ENCODE results near the gene LAT. TPM values are rescaled to one million over a fixed set of nuclear protein-coding genes. Genes with fewer than 3 reads are reported as not detected.

The LAT gene
- total RNA-seq, 4 donors from 2014 or later: 4.4 to 10.6 (median 7.0) TPM

GRCh38 chr16:28986046-28986445, 1.2 kb downstream of the LAT start:
- no peaks in the 10 kb centered on the region for H3K27me3 ChIP-seq
- H3K27ac ChIP-seq: no peak overlapping the region
- H3K9me3 ChIP-seq: no peaks in the 10 kb centered on the region
- no peaks in the 10 kb centered on the region for H3K4me1 ChIP-seq
- TF ChIP-seq CTCF (IDR thresholded peaks at IDR 0.05) (no peak), POLR2A (IDR thresholded peaks at IDR 0.05) (no peak)
- intact Hi-C loops (cut with DNase I): no loop called here
- no peak for DNase-seq
- peaks cover 37 to 40% of the 10 kb centered on the region in 2 donors for H3K36me3 ChIP-seq
- no peak overlapping the region for H3K4me3 ChIP-seq (replicated peaks in 1 of 3)
- 94 to 98% methylated on average over 9 of the region's 9 CpGs for WGBS, 2 donors

- intact Hi-C loops (cut with DNase I): no loop called here
- TF ChIP-seq POLR2A (IDR thresholded peaks at IDR 0.05) (no peak), CTCF (IDR thresholded peaks at IDR 0.05) (no peak)
- no peaks in the 10 kb centered on the region for H3K9me3 ChIP-seq
- H3K27ac ChIP-seq: no peak overlapping the region
- no peak overlapping the region for H3K4me3 ChIP-seq (replicated peaks in 1 of 3)
- no peak for DNase-seq
- H3K36me3 ChIP-seq: peaks cover 33 to 36% of the 10 kb centered on the region in 2 donors
- 79 to 89% methylated on average over 12 to 13 of the region's 13 CpGs for WGBS, 2 donors
- no peaks in the 10 kb centered on the region for H3K4me1 ChIP-seq
- no peaks in the 10 kb centered on the region for H3K27me3 ChIP-seq
These were observed 1.6 kb downstream of the LAT start for GRCh38 chr16:28986492-28986891.

- TF ChIP-seq POLR2A (IDR thresholded peaks at IDR 0.05) (no peak), CTCF (IDR thresholded peaks at IDR 0.05) (no peak)
- peaks cover 28 to 30% of the 10 kb centered on the region in 2 donors for H3K36me3 ChIP-seq
- WGBS, 2 donors: 95 to 99% methylated on average over 4 of the region's 4 CpGs
- no peak overlapping the region for H3K4me3 ChIP-seq (replicated peaks in 1 of 3)
- no peaks in the 10 kb centered on the region for H3K27me3 ChIP-seq
- H3K9me3 ChIP-seq: no peaks in the 10 kb centered on the region
- intact Hi-C loops (cut with DNase I): no loop called here
- H3K4me1 ChIP-seq: no peaks in the 10 kb centered on the region
- H3K27ac ChIP-seq: no peak overlapping the region
- DNase-seq: no peak
These were observed 2.5 kb downstream of the LAT start for GRCh38 chr16:28987170-28987853.

GRCh38 chr16:28989363-28989762, 4.5 kb downstream of the LAT start:
- H3K36me3 ChIP-seq: peaks cover 12 to 14% of the 10 kb centered on the region in 2 donors
- no peak overlapping the region for H3K4me3 ChIP-seq (replicated peaks in 1 of 3)
- no peak overlapping the region for H3K27ac ChIP-seq
- H3K4me1 ChIP-seq: no peaks in the 10 kb centered on the region
- no peaks in the 10 kb centered on the region for H3K9me3 ChIP-seq
- no peak for TF ChIP-seq CTCF (IDR thresholded peaks at IDR 0.05)
- no peak for TF ChIP-seq POLR2A (IDR thresholded peaks at IDR 0.05)
- H3K27me3 ChIP-seq: no peaks in the 10 kb centered on the region
- 92 to 97% methylated on average over 14 of the region's 14 CpGs for WGBS, 2 donors
- intact Hi-C loops (cut with DNase I): no loop called here
- DNase-seq: no peak

- intact Hi-C loops (cut with DNase I): no loop called here
- Histone ChIP-seq H3K9me3 (no peaks in the 10 kb centered on the region), H3K36me3 (peaks cover 8 to 9% of the 10 kb centered on the region in 2 donors), H3K27me3 (no peaks in the 10 kb centered on the region), H3K4me1 (no peaks in the 10 kb centered on the region), H3K4me3 (replicated peaks in 1 of 3) (no peak overlapping the region), H3K27ac (no peak overlapping the region)
- TF ChIP-seq CTCF (IDR thresholded peaks at IDR 0.05) (no peak), POLR2A (IDR thresholded peaks at IDR 0.05) (no peak)
- WGBS, 2 donors: 94% methylated on average over 11 of the region's 11 CpGs
- no peak for DNase-seq
These were observed 5.7 kb downstream of the LAT start for GRCh38 chr16:28990375-28991040.
